Fibroblast of mammary gland (primary cell): ENCODE results near the gene DGKH.
A peak's percentile ranks its signal among the peaks of the same experiment; 100 is the strongest.

Source experiments
- DNase-seq: peaks from one replicate; pipeline ENCODE4 v3.0.0-alpha.2; 2010; ENCODE audit warnings: low read depth
- H3K4me3 ChIP-seq: 2 replicates; pipeline ENCODE4 v1.5.1; 2011; ENCODE audit warnings: low read depth, mild to moderate bottlenecking, low read length, moderate library complexity; ENCODE audit not compliant: control insufficient read depth
- CTCF ChIP-seq: conservative IDR thresholded peaks from 2 replicates; pipeline ENCODE4 v1.5.1; 2011; ENCODE audit warnings: low read depth, low read length, inconsistent platforms; ENCODE audit not compliant: control insufficient read depth, insufficient read depth

The DGKH gene

GRCh38 chr13:42116225-42116624, 67.8 kb downstream of the DGKH start:
- no peak overlapping the region for H3K4me3 ChIP-seq
- peak; percentile 21 for DNase-seq
- no peak for TF ChIP-seq CTCF

GRCh38 chr13:42119041-42119440, 70.6 kb downstream of the DGKH start:
- no peak for DNase-seq
- TF ChIP-seq CTCF: no peak

GRCh38 chr13:42119875-42120274, 71.4 kb downstream of the DGKH start:
- TF ChIP-seq CTCF: no peak
- no peak for DNase-seq

More at GRCh38 chr13:42119041-42119440, 70.6 kb downstream of the DGKH start:
- H3K4me3 ChIP-seq: no peak overlapping the region

GRCh38 chr13:42123600-42123999, 75.2 kb downstream of the DGKH start:
- no peak overlapping the region for H3K4me3 ChIP-seq
- DNase-seq: no peak
- no peak for TF ChIP-seq CTCF

More at GRCh38 chr13:42119875-42120274, 71.4 kb downstream of the DGKH start:
- no peak overlapping the region for H3K4me3 ChIP-seq

GRCh38 chr13:42125046-42125445, 76.6 kb downstream of the DGKH start:
- no peak for DNase-seq
- H3K4me3 ChIP-seq: no peak overlapping the region
- no peak for TF ChIP-seq CTCF

GRCh38 chr13:42127047-42127446, 78.6 kb downstream of the DGKH start:
- no peak for DNase-seq
- no peak overlapping the region for H3K4me3 ChIP-seq
- no peak for TF ChIP-seq CTCF

GRCh38 chr13:42129033-42129432, 80.6 kb downstream of the DGKH start:
- no peak for TF ChIP-seq CTCF
- no peak for DNase-seq
- no peak overlapping the region for H3K4me3 ChIP-seq
